Measurements from ENCODE around the gene OR7G2. TPM values are rescaled to one million over a fixed set of nuclear protein-coding genes. Genes with fewer than 3 reads are reported as not detected.
"Not testable (repeated sequence)": the region's sequence is repeated elsewhere in the genome, so short reads cannot be mapped to it uniquely, and the experiment has no call there.

Gene OR7G2
- total RNA-seq, 1 donor from 2014 or later = not detected

GRCh38 chr19:9065457-9066014 lies 41.7 kb downstream of the OR7G2 start:
- Mint-ChIP-seq H3K27me3 (ENCODE audit: low read depth) (no peaks in the 10 kb centered on the region), H3K9me3 (ENCODE audit: low read depth) (no peaks in the 10 kb centered on the region), H3K36me3 (ENCODE audit: low read depth) (no peaks in the 10 kb centered on the region), H3K4me1 (ENCODE audit: low read depth) (peaks cover 2% of the 10 kb centered on the region), H3K4me3 (ENCODE audit: unreplicated experiment) (no peak overlapping the region), H3K27ac (ENCODE audit: unreplicated experiment) (no peak overlapping the region)
- no peak for DNase-seq (ENCODE audit: low spot score)
- TF ChIP-seq CTCF (IDR thresholded peaks at IDR 0.05) = no peak

DNA sequence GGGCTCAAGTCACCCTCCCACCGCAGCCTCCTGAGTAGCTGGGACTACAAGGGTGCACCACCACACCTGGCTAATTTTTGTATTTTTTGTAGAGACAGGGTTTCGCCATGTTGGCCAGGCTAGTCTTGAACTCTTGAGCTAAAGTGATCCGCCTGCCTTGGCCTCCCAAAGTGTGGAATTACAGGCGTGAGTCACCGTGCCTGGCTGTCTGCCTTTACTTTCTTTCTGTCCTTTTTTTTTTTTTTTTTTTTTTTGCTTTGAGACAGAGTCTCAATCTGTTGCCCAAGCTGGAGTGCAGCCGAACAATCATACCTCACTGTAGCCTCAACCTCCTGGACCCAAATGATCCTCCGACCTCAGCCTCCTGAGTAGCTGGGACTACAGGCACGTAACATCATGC lies 45.4 kb downstream of the OR7G2 start:
- no peaks in the 10 kb centered on the region for H3K9me3 Mint-ChIP-seq (ENCODE audit: low read depth)
- no peaks in the 10 kb centered on the region for H3K36me3 Mint-ChIP-seq (ENCODE audit: low read depth)
- no peaks in the 10 kb centered on the region for H3K27me3 Mint-ChIP-seq (ENCODE audit: low read depth)
- no peak overlapping the region for H3K4me3 Mint-ChIP-seq (ENCODE audit: unreplicated experiment)
- DNase-seq (ENCODE audit: low spot score) = no peak
- H3K27ac Mint-ChIP-seq (ENCODE audit: unreplicated experiment) = no peak overlapping the region
- peaks cover 2% of the 10 kb centered on the region for H3K4me1 Mint-ChIP-seq (ENCODE audit: low read depth)
- no peak for TF ChIP-seq CTCF (IDR thresholded peaks at IDR 0.05)

DNA sequence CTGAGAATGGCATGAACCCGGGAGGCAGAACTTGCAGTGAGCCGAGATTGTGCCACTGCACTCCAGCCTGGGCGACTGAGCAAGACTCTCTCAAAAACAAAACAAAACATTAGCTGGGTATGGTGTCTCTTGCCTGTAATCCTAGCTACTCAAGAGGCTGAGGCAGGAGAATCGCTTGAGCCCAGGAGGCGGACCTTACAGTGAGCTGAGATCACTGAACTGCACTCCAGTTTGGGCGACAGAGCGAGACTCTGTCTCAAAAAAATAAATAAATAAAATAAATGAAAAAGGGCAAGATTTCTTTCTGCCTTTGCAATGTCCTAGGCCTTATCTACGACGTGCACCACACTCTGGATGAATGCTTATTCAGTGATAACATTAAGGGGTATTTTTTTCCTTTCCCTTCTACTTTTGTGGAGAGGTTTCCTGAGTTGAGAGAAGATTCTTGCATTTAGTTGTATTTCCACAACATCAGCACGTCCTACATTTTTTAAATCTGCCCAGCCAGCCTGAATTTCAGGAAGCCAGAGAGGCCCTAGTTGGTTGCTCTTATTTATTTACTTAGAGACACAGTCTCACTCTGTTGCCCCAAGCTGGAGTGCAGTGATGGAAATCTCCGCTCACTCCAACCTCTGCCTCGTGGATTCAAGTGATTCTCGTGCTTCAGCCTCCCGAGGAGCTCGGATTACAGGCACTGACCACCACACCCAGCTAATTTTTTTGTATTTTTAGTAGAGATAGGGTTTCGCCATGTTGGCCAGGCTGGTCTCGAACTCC lies 46.5 kb downstream of the OR7G2 start:
- Mint-ChIP-seq H3K27ac (ENCODE audit: unreplicated experiment) (no peak overlapping the region), H3K4me3 (ENCODE audit: unreplicated experiment) (no peak overlapping the region), H3K36me3 (ENCODE audit: low read depth) (no peaks in the 10 kb centered on the region), H3K4me1 (ENCODE audit: low read depth) (peaks cover 2% of the 10 kb centered on the region), H3K27me3 (ENCODE audit: low read depth) (no peaks in the 10 kb centered on the region), H3K9me3 (ENCODE audit: low read depth) (no peaks in the 10 kb centered on the region)
- TF ChIP-seq CTCF (IDR thresholded peaks at IDR 0.05) = no peak
- DNase-seq (ENCODE audit: low spot score) = no peak

GRCh38 chr19:9058905-9059667 lies 48.2 kb downstream of the OR7G2 start:
- Mint-ChIP-seq H3K27ac (ENCODE audit: unreplicated experiment) (no peak overlapping the region), H3K9me3 (ENCODE audit: low read depth) (no peaks in the 10 kb centered on the region), H3K27me3 (ENCODE audit: low read depth) (no peaks in the 10 kb centered on the region), H3K4me1 (ENCODE audit: low read depth) (peaks cover 8% of the 10 kb centered on the region), H3K36me3 (ENCODE audit: low read depth) (no peaks in the 10 kb centered on the region), H3K4me3 (ENCODE audit: unreplicated experiment) (no peak overlapping the region)
- no peak for DNase-seq (ENCODE audit: low spot score)
- no peak for TF ChIP-seq CTCF (IDR thresholded peaks at IDR 0.05)

DNA sequence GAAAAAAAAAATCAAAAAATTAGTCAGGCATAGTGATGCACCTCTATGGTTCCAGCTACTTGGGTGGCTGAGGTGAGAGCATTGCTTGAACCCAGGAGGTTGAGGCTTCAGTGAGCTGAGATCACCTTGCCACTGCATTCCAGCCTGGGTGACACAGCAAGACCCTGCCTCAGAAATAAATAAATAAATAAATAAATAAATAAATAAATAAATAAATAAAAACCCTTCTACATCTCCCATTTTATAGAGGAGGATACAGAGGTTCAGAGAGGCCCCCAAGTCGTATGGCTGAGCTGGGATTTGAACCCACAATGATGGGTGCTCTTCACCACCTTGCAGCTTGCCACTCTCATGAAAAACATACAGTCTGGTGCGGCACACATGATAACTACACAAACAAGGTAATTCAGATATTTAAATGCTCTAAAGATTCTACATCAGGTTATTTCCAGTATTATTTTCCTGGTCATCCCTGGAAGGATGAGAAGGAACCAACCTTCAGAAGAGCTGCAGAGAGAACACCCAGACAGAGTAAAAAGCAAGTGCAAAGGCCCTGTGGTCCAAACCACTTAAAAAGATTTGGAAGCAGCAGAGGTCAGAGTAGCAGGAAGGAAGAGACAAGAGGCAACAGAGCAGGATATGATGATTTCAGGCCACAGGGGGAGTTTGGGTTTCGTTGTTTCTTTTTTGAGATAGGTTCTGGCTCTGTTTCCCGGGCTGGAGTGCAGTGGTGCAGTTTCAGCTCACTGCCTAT lies 49.6 kb downstream of the OR7G2 start:
- Mint-ChIP-seq H3K9me3 (ENCODE audit: low read depth) (no peaks in the 10 kb centered on the region), H3K4me1 (ENCODE audit: low read depth) (peaks cover 8% of the 10 kb centered on the region), H3K27me3 (ENCODE audit: low read depth) (no peaks in the 10 kb centered on the region), H3K4me3 (ENCODE audit: unreplicated experiment) (no peak overlapping the region), H3K27ac (ENCODE audit: unreplicated experiment) (no peak overlapping the region), H3K36me3 (ENCODE audit: low read depth) (no peaks in the 10 kb centered on the region)
- no peak for TF ChIP-seq CTCF (IDR thresholded peaks at IDR 0.05)
- DNase-seq (ENCODE audit: low spot score) = no peak

DNA sequence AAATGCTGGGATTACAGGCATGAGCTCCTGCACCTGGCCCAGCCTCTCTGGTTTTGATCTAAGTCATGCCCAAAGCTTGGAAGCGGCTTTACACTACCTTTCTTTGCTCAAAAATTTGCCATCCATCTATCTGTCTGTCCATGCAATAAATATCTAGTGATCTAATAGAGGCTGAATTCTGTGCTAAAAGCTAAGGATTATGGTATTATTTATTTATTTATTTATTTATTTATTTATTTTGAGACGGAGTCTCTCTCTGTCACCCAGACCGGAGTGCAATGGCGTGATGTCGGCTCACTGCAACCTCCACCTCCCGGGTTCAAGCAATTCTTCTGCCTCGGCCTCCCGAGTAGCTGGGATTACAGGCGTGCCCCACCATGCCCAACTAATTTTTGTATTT lies 51.1 kb downstream of the OR7G2 start:
- DNase-seq (ENCODE audit: low spot score); H3K4me1 Mint-ChIP-seq (ENCODE audit: low read depth); H3K9me3 Mint-ChIP-seq (ENCODE audit: low read depth); H3K27ac Mint-ChIP-seq (ENCODE audit: unreplicated experiment); H3K27me3 Mint-ChIP-seq (ENCODE audit: low read depth); H3K36me3 Mint-ChIP-seq (ENCODE audit: low read depth); H3K4me3 Mint-ChIP-seq (ENCODE audit: unreplicated experiment): not testable (repeated sequence)

All from chondrocyte (in vitro differentiated cells).